RKO (cell line): ENCODE measurements around the gene TSC22D1.

Experiments used
- DNase-seq: peaks from one replicate; pipeline ENCODE4 v3.0.0-alpha.2; 2016; ENCODE audit warnings: low spot score

The TSC22D1 gene

DNA sequence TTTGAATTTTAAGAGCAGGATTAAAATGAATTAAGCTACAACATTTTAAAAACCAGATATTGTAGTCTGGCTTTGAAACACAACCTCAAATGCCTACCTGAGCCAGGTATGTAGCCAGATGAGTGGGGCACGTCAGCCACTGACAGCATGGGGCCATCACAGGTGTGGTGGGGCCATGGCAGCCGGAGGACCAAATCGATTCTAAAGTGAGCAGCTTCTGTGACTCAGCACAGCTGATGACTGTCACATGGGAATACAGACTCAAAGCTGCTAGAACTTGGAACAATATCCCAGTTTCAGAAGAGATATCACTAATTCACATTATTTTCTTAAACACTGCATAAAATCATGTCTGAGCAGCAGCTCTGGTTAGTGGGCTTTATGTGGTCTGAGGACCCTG lies 149.7 kb downstream of the TSC22D1 start:
- no peak for DNase-seq

DNA sequence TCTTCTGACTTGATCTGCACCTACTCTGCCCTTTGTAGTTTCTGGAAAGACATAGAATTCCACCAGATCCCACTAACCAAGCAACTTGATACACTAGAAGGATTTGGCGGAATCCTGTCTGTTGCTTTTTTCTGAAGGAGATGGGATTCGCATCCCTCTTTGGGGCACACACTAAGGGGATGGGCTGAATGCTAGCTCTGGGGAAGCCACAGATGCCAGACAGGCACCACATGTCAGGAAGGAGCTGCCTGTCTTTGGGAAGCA lies 150.4 kb downstream of the TSC22D1 start:
- no peak for DNase-seq

DNA sequence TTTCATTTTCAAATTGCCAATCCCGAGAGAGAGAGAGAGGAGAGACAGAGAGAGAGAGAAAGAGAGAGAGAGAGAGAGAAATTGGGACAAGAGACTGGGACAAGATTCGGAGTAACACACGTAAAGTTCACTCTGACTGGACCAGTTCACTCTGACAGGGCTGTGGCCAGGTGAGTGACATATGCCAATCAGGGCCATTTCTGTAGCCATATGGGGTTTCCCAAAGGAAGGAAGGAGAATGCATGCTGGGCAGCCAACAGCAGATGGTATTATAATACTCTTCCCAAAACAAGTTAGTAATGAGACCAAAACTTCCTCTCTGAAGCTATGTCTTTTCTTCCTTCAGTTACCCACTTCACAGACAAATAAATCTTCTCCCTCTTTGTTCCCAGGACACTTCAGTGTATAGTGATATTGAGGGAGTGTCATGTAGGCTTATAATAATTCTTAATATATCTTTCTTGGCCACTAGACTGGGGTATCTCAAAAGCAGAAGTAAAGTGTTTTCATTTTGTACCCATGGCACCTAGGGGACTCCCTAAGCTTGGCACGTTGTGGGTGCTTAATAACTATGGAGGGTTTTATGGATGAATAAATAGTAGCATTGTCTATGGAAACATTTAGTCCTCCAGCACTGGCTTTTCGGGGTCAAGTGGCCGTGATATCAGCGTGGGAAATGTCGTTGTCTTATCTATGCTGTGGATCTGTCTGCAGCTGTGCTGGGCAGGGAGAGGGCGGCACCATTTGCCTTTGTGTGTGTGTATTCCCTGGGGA lies 150.9 kb downstream of the TSC22D1 start:
- no peak for DNase-seq

DNA sequence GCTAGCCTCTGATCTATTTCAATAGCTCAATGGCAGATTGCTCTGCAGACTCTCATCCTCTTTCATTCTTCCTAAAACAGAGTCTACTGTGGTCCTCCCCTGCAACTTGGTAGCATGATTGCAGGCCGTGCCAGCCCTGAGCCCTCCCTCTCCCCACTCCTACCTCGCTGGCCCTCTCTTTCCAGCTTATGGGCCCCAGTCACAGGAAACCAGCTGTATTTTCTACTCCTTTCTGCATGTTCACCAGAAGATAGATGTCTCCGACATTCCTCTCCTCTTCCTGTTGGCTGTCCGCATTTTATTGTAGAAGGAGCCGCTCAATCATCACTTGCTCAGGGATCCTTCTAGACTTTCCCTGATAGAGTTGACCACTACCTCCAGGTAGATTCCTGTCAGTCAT lies 152.3 kb downstream of the TSC22D1 start:
- DNase-seq, result no peak

DNA sequence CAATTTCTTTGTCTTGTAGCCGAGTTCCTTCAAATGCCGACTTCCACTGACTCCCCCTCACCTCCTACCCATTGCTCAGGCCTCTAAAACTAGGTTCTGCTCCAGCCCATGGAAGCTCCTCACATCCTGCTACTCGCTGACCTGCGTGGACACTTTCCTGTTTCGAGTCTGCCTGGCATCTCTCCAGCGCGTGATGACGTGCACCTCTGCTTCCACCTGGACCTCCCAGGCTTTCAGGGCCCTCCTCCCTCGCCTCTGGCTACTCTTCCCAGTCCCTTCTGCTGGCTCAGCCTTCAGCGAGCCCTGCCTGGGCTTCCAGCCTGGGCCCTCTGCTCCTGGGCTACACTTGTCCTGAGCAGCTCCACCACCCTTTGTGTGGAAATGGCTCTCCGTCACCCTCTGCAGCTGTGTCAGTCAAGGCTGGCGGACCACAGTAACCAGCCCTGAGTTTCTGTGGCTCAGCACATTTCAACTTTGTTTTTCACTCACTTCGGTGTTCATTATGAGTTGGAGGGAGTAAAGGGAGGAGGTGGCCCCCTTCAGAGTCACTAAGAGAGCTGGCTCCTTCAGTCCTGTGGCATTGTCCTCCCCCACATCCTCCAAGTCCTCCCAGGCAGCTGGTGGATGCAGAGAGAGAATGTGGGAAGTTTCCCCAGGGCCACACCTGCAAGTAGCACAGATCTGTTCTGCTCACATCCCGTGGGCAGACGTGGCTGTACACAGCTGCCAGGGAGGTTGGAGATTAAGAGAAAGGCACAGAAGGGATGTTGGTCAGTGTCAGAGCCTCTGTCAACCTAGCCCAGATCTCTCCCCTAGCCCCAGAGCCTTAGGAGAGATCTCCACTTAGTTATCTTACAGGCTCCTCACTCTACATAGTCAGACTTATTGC lies 153.1 kb downstream of the TSC22D1 start:
- no peak for DNase-seq

DNA sequence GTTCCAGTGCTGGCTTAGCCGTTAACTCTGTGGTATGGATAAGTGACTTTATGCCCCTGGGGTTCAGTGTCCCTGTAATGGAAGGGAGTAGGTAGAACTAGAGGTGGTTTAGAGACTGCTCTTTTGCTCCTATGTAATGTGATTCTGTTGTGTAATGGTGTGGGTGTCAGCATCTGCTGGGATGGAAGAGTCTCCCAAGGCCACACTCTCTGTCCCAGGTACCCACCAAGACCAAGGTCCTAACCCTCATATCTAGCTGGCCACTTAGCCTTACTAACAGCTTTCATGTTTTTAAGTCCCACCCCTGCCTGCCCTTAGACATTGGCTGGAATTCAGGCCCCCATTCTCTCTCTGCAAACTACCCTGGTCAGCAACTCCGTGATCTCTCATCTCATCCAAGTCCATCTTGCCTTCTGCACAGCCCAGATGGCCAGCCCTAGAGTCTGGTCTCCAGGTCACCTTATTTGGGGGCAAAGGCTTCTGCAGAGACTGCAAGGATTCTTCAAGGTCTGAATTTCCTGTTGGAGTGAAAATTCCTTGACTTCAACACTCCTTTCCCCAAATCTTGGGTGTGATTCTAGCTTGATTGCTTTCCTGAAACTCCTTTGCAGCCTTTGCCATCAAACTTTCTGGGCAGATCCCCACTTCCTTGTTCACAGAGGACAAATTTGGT lies 154.1 kb downstream of the TSC22D1 start:
- DNase-seq, result no peak

DNA sequence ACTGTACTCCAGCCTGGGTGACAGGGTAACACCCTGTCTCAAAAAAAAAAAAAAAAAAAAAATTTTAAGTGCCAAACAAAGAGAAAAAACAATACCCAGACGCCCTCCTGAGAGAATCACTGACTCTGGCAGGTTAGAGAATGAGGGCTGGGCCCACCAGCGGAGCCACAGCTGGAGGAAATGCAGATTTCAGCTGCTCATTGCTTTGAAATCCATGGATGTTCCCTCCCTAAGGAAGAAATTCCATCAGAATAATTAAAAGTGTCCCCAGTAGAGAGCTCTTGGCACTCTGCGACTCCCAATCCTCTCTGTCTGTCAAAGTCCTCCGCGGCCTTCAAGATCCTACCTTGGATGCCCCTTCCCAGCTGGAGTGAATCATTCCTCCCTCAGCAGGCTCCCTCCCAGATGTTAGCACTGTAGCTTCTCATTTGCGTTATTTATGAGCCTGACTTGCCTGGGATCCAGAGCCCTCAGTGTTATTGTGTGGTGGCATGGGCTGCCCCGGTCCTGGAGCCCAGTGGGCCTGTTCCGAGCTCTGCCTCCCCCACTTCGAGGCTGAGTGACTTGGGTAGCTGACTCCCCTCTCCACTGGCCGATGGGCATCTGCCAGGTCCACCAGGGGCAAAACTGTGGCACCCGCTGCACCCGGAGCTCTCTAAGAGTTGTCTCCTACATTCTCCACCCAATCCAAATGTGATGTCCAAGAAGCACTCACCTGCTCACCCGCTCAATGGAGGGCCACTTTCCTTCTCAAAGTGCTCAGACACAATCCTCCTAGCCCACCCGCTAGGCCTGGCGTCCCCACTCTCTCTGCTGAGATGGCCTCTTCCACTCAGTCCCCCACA lies 155.5 kb downstream of the TSC22D1 start:
- DNase-seq, result no peak

DNA sequence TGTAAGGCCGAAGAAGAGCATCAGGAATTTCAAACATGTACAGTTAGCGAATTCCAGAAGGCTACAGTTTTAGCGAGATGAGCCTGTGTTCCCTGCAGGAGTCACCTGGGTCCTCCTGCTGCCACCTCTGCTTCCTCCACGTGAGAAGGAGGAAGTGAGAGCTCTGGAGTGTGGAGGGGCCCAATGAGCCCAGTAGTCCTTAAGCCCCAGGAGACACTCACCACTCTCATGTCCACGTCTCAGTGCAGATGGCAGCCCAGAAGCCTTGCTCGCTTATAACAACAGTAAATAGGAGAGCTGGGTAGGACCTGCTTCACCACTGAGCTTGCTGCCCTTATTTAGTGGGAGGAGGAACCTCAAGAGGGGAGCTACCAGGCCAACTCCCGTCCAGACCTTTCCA lies 158.3 kb downstream of the TSC22D1 start:
- no peak for DNase-seq

DNA sequence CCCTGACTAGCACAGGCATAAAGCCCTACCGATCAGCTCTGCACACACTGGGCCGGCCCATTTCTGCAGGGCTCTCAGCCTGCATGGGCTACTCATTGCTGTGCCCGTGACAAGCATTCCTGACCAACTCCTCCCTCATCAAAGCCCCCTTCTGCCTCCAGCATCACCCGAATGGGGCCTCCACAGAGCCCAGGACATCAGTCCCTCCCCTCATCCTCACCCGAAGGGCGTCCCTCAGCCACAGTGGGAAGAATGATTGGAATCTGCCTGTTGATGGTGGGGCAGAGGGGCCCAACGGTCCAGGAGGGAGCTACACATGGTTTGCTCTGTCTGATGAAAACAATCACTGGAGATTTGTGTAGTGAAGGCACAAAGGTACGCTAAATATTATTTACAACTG lies 158.7 kb downstream of the TSC22D1 start:
- no peak for DNase-seq

DNA sequence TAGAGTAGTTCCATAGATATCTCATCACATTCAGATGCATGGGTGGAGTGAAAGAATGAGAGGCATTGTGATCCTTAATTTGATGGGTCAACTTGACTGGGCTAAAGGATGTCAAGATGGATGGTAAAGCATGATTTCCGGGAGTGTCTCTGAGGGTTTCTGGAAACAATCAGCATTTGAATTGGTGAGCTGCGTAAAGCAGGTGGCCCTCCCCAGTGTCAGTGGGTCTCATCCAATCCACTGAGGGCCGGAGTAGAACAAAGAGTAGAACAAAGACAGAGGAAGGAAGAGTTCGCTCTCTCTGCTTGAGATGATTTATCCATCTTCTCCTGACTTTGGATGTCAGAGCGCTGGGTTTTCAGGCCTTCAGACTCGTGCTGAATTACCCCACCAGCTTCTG lies 159.4 kb downstream of the TSC22D1 start:
- DNase-seq, result no peak

DNA sequence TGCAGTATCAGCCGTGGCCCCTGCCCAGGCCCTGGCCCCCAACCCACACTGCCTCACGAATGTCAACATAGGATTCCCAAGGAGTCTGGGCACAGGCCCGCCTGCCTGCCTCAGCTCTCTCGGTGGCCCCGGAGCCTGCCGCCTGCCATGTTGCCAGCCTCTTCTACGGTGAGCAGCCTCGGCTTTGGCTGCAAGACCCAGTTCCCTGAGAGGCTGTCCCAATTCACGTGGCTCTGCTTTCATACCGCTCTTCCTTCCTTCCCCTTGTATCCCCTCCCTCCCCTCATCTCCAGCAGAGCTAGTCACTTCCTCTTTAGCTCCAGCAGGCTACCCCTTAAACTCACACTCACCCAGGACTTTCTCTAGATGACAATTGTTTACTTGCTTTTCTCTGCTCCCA lies 159.8 kb downstream of the TSC22D1 start:
- DNase-seq, result no peak

DNA sequence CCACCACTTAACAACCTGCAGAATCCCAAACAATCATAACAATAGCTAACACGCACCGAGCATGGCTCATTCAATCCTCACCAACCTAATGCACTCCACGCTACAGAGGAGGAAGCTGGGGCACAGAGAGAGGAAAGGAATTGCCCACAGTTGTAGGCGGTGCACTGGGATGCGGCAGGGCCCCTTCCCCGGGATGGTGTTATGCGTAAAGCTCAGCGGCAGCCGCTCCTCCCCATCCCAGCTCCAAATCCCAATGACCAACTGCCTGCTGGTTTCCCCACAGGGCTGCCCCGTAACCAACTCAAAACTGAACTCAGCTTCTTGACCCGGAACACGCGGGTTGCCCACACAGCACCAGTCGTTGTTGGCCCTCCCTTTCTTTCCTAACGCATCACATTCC lies 160.3 kb downstream of the TSC22D1 start:
- no peak for DNase-seq

DNA sequence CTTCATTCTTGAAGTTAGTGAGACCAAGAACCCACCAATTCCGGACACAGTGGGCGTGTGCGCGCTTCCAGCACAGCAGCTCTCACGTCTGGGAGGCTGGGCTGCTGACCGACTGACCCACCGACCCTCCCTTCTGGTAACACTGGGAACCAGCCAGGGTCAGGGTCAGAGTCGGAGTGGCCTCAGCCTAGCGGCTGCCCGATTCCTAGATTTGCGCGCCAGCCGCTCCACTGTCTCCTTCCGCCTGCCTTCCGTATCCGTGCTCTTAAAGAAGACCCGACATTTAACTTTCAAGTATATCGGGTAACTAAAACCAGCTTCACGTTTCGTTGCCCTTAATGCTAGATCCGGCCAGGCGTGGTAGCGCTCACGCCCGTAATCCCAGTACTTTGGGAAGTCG lies 161.4 kb downstream of the TSC22D1 start:
- DNase-seq, result no peak

DNA sequence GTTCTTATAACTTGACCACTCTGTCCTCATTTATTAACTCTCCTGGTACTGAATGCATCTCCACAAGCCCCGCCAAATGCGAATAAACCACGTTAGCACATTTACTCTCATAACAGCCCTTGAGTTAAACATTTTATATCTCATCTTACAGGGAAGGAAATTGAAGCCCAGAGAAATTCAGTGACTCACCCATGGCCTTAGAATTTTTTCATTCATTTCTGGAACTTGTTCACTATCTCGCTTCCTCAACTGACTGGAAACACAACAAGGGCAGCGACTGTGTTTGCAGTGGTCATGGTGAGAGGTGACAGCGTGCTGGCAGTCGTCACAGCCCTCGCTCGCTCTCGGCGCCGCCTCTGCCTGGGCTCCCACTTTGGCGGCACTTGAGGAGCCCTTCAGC lies 163.0 kb downstream of the TSC22D1 start:
- DNase-seq, result no peak

DNA sequence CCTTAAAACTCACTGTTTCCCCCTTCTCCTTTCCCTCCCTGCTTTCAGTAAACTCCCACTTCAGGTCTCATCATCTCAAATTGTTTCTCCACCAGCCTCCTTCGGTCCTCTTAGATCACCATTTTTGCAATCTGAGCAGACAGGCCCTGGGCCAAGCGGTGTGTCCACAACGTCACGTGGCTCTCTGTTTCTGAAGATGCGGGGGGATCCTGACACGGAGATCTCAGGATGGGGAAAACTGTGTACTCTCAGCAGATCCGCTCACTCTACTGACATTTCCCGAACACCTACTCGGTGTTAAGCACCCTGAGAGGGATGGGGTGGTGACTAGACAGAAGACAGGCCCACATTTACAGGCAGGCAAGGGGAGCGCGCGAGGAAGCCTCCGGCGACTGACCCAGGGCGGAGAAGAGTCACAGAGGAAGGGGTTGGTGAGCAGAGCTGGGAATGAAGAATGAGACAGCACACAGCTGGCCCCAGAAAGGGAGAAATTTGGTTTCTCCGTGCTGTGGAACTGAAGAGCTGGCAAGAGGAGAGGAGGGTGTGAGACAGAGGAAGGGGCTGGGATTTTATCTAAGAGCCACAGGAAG lies 163.7 kb downstream of the TSC22D1 start:
- no peak for DNase-seq

DNA sequence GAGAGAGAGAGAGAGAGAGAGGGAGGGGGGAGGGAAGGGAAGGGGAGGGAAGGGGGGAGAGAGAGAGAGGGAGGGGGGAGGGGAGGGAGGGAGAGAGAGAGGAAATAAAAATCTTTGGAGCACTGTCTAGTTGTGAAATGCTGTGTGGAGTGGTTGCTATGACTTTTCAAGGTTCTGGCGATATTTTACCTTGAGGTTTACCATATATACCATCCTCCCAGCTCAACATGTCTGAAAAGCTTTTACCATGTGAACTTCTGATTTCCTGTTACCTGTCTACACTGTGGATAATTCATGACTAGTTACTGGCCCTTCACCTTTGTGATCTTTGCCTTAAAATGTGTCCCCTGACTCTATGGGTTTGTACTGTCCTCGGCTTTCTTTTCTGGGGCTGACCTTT lies 164.3 kb downstream of the TSC22D1 start:
- no peak for DNase-seq

DNA sequence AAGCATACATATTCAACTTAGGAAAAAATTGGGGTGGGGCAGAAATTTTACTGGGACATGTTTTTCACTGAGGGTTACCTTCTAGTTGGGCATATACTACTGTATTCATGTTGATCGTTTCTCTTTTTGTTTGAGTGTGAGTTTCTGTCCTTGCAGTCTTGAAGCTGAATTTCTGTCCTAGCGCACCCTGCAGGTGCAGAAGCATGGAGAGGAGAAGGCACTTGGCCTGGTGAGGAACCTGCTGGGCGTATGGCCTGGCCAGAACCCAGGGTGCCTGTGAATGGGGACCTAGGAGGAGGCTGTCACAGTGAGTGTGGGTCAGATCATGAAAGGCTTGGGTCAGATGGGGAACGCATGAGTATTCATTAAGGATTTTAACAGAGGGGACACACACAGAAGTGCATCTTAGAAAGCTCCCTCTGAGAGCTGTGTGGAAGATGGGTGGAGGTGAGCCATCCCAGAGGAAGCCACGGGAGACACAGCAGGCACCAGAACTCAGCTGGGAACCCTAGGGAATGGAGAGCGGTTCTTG lies 165.7 kb downstream of the TSC22D1 start:
- DNase-seq, result no peak

DNA sequence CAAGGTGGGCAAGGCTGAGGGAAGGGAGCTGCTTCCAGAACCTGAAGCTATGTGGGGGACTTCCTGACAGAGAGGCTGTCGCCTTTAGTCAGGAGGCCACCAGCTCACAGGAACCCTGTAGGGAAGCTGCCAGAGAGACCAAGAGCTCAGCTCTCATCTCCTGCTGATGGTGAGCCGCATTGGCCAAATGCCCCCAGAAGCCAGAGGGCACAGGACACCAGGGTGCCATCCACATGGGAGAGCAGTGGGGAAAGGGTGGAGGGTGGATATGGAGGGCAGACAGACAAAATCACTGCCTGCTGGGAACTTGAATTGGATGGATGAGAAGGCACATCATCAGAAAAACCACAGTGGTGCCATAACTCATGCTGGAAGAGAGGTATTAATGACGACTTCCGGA lies 166.5 kb downstream of the TSC22D1 start:
- no peak for DNase-seq

DNA sequence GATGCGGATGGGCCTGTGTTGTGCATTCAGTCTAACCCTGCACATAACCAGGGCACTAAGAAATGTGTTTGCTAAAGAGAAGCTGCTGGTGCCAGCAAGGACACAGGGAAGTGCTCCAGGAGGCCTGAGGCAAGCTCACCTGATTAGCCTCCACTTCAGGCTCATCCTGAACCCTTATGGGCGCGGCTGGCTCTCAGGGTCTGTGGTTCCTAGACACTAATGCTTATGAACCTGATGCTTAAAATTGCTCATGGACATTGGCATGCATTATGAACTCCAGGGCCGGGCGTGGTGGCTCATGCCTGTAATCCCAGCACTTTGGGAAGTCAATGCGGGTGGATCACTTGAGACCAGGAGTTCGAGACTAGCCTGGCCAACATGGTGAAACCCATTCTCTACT lies 168.2 kb downstream of the TSC22D1 start:
- DNase-seq, result no peak

DNA sequence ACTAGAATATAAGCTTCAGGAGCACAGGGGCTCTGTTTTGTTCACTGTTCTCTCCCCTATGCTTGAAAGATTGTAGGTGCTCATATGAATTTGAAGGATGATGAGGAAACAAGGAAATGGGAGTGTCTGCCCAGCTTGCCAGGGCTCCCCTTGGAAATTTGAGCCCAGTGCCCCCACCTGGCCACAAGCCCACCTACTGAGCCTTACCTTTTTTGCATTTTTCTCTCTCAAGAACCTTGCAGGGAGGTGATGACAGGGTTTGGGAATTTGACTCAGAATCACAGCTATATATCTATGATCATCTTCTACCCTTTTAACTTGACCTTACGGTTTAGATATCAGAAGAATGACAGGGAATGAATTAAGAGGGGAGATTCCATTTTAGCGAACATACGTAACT lies 168.8 kb downstream of the TSC22D1 start:
- DNase-seq, result no peak

DNA sequence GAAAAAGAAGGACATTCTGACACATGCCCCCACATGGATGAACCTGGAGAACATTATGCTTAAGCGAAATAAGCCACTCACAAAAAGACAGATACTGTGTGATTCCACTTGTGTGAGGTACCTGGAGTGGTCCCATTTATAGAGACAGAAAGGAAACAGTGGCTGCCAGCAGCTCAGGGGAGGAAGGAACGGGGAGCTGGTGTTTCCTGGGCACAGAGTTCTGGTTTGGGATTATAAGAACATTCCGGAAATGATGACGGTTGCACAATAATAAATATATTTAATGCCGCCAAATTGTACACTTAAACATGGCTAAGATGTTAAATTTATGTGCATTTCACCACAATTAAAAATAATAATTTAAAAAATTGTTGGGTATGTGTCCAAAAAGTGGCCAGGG lies 169.5 kb downstream of the TSC22D1 start:
- no peak for DNase-seq
